ENCODE results near the gene TECPR2.
"Not testable (repeated sequence)": the region's sequence is repeated elsewhere in the genome, so short reads cannot be mapped to it uniquely, and the experiment has no call there.

Gene TECPR2

DNA sequence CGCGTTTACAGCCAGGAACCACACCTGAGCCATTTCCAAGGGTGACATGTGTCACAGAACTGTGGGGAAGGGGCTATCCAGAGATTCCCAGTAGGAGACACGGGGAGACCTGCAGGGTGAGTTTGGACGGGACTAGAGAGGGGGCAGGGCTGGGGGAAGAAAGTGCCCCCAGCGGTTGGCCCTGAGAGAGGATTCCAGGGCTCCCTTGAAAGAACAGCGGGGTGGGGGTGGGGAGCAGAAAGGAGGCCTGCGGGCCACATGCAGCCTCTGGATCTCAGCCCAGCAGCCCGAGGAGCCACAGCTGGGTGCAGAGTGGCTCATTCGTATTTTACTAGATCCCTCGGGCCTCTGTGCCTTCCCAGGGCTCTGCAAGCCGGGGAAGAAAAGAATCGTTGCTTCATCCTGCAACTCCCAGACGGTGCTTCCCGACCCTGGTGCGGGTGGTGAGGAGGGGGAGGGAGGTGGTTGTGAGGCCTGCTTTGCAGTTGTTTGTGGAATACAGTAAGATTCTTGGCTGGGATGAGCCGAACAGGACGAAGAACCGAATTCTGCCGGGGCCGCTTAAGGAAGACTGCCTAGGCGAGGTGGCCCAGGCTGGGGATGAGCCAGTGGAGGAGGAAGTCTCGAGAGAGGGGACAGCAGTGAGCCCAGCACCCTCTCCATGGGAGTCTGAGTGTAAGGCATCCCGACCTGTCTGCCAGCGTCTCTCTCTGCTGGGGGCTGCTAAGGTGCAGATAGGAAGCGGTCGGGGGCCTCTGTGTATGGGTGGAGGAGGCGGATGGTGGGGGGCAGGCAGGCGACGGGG lies 182.9 kb downstream of the TECPR2 start:
- Mint-ChIP-seq H3K9me3 (ENCODE audit: low read depth) (no peaks in the 10 kb centered on the region), H3K4me1 (ENCODE audit: low read depth) (peaks cover 3% of the 10 kb centered on the region), H3K4me3 (peak overlapping the region; percentile 68), H3K36me3 (no peaks in the 10 kb centered on the region), H3K27me3 (peaks cover 11% of the 10 kb centered on the region), H3K27ac (no peak overlapping the region)

DNA sequence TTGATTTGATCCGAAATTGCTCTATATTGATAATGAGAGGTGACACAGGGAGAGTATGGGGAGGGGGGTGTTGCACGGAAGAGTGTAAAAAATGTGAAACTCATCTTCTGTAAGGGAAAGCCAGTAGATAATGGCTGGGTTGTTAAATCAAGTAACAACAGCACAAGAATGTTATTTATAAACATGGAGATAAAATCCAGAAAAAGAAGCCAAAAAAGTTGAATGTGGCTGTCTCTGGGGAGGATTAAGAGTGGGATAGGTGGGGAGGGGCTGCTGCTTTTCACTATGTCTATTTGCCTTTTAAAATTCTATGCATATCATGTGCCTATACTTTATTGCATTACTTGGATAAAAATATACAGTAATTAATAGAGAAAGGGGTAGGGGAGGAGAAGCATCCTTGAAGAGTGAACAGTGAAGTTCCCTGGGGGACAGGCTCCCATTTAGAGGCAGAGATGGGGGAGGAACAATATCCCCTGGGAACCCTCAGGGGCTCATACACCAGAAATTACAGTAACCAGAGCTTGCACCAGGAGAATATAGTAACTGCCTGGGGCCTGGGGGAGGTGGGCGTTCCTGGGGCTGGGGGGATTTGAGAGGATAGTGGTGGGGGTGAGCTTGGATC lies 186.0 kb downstream of the TECPR2 start:
- Mint-ChIP-seq H3K4me3 (no peak overlapping the region), H3K9me3 (ENCODE audit: low read depth) (no peaks in the 10 kb centered on the region), H3K27ac (no peak overlapping the region), H3K27me3 (peaks cover 11% of the 10 kb centered on the region), H3K4me1 (ENCODE audit: low read depth) (peaks cover 3% of the 10 kb centered on the region), H3K36me3 (no peaks in the 10 kb centered on the region)

DNA sequence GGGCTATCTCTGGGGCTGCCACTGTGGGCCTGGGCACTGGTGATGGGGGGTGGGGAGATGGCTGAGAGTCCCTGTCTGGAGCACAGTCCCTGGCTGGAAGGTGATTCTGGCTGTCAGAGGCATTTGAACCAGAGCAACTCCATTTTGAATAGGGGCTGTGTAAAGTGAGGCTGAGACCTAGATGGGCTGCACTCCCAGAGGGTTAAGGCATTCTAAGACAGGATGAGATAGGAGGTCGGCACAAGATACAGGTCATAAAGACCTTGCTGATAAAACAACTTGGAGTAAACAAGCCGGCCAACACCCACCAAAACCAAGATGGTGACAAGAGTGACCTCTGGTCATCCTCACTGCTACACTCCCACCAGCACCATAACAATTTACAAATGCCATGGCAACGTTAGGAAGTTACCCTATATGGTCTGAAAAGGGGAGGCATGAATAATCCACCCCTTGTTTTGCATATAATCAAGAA lies 188.2 kb downstream of the TECPR2 start:
- H3K9me3 Mint-ChIP-seq (ENCODE audit: low read depth); H3K4me3 Mint-ChIP-seq; H3K27ac Mint-ChIP-seq; H3K27me3 Mint-ChIP-seq; H3K36me3 Mint-ChIP-seq; H3K4me1 Mint-ChIP-seq (ENCODE audit: low read depth): not testable (repeated sequence)
